ENCODE measurements around the gene LAMB3.

Gene LAMB3

DNA sequence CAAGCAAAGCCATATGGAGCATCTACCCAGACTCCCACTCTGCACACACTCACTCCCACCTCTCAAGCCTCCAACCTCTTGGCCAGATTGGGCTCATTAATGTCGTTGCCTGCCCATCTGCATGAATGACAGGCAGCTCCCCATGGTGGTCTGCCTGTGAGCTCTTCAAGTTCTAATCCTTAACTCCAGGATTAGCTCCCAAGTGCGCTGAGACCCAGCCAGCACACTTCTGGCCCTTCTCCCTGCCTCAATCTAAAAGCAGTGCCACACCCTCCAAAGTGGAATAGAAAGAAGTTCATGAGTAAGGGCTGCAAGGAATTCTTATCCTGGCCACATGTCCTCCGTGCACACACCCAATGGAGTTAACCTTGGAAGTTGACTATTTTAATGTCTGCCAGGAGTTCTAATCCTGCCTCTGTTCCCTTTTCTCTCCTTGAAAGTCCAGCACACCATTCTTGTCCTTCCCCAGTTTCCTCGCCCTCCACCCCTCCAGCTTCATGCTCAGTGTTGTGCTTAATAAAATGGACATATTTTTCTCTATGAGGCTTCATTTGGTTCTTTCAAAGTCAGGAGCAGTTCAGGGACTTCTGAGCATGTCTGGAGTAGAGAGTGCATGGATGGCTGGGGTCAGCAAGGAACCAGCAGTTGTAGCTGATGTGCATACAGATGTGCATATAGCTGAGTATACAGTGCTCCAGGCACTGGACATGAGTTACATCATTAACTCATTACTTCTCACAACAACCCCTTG is 38.6 kb downstream of the LAMB3 start (continued):
- no peak for TF ChIP-seq ZNF19 (tag by site-specific recombination; IDR thresholded peaks at IDR 0.05; ENCODE audit: low read depth)
- no peak for TF ChIP-seq ZNF704 (tag by site-specific recombination; IDR thresholded peaks at IDR 0.05)
- TF ChIP-seq ZNF626 (tag by site-specific recombination; IDR thresholded peaks at IDR 0.05), result no peak
- TF ChIP-seq ZNF211 (tag by site-specific recombination; IDR thresholded peaks at IDR 0.05; ENCODE audit: low read depth), result no peak
- TF ChIP-seq ZNF140 (tag by site-specific recombination; IDR thresholded peaks at IDR 0.05), result no peak
- no peak for TF ChIP-seq ZNF558 (tag by site-specific recombination; IDR thresholded peaks at IDR 0.05)

- CTCF ChIA-PET, result interaction anchor here (0.7 to 0.9 kb wide), 3 partner anchors 14 to 46 kb away, joined by 3 to 4 read pairs (median 3); no protein-coding TSS in a partner anchor
- POLR2A ChIA-PET, result no interaction called here
- Histone ChIP-seq H3K27ac (ENCODE audit: extremely low read depth, low read depth, low read length) (no peak overlapping the region), H3K4me1 (ENCODE audit: control insufficient read depth, insufficient read depth, low read length) (no peaks in the 10 kb centered on the region), H3K36me3 (ENCODE audit: control insufficient read depth in 2 of 2, insufficient read depth in 1 of 2, low read length in 2 of 2) (no peaks in the 10 kb centered on the region), H3K9me3 (ENCODE audit: control insufficient read depth, insufficient read depth, low read depth, low read length) (no peaks in the 10 kb centered on the region), H3K4me3 (ENCODE audit: low read depth, low read length) (no peak overlapping the region)
- no peak for TF ChIP-seq ZNF23 (tag by site-specific recombination; IDR thresholded peaks at IDR 0.05; ENCODE audit: borderline replicate concordance)
- TF ChIP-seq, protein P1, sequence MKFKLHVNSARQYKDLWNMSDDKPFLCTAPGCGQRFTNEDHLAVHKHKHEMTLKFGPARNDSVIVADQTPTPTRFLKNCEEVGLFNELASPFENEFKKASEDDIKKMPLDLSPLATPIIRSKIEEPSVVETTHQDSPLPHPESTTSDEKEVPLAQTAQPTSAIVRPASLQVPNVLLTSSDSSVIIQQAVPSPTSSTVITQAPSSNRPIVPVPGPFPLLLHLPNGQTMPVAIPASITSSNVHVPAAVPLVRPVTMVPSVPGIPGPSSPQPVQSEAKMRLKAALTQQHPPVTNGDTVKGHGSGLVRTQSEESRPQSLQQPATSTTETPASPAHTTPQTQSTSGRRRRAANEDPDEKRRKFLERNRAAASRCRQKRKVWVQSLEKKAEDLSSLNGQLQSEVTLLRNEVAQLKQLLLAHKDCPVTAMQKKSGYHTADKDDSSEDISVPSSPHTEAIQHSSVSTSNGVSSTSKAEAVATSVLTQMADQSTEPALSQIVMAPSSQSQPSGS (tag by site-specific recombination; IDR thresholded peaks at IDR 0.05; ENCODE audit: low read depth), result no peak
- TF ChIP-seq, protein P2, sequence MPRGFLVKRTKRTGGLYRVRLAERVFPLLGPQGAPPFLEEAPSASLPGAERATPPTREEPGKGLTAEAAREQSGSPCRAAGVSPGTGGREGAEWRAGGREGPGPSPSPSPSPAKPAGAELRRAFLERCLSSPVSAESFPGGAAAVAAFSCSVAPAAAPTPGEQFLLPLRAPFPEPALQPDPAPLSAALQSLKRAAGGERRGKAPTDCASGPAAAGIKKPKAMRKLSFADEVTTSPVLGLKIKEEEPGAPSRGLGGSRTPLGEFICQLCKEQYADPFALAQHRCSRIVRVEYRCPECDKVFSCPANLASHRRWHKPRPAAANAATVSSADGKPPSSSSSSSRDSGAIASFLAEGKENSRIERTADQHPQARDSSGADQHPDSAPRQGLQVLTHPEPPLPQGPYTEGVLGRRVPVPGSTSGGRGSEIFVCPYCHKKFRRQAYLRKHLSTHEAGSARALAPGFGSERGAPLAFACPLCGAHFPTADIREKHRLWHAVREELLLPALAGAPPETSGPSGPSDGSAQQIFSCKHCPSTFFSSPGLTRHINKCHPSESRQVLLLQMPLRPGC (tag by site-specific recombination; IDR thresholded peaks at IDR 0.05), result no peak
- TF ChIP-seq ZNF561 (tag by site-specific recombination; IDR thresholded peaks at IDR 0.05; ENCODE audit: borderline replicate concordance), result no peak
- TF ChIP-seq, protein P3, sequence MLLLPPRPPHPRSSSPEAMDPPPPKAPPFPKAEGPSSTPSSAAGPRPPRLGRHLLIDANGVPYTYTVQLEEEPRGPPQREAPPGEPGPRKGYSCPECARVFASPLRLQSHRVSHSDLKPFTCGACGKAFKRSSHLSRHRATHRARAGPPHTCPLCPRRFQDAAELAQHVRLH (tag by site-specific recombination; IDR thresholded peaks at IDR 0.05), result no peak
- TF ChIP-seq KLF1 (tag by site-specific recombination; IDR thresholded peaks at IDR 0.05), result no peak
These were observed 39.4 kb downstream of the LAMB3 start for GRCh38 chr1:209612646-209613399.

GRCh38 chr1:209611771-209612570 is 40.3 kb downstream of the LAMB3 start:
- Histone ChIP-seq H3K4me3 (ENCODE audit: low read depth, low read length) (no peak overlapping the region), H3K9me3 (ENCODE audit: control insufficient read depth, insufficient read depth, low read depth, low read length) (no peaks in the 10 kb centered on the region), H3K4me1 (ENCODE audit: control insufficient read depth, insufficient read depth, low read length) (no peaks in the 10 kb centered on the region), H3K27ac (ENCODE audit: extremely low read depth, low read depth, low read length) (no peak overlapping the region), H3K36me3 (ENCODE audit: control insufficient read depth in 2 of 2, insufficient read depth in 1 of 2, low read length in 2 of 2) (no peaks in the 10 kb centered on the region)
- ChIA-PET CTCF (interaction anchor here (0.9 to 2.2 kb wide), 5 partner anchors 12 to 211 kb away, joined by 3 to 8 read pairs (median 3); no protein-coding TSS in a partner anchor), POLR2A (no interaction called here)
- TF ChIP-seq ZNF558 (tag by site-specific recombination; IDR thresholded peaks at IDR 0.05) (no peak), ZNF23 (tag by site-specific recombination; IDR thresholded peaks at IDR 0.05; ENCODE audit: borderline replicate concordance) (no peak), ZBTB8A (tag by site-specific recombination; IDR thresholded peaks at IDR 0.05) (no peak), ZNF610 (tag by site-specific recombination; IDR thresholded peaks at IDR 0.05; ENCODE audit: borderline replicate concordance) (no peak)
- TF ChIP-seq, protein P1 (tag by site-specific recombination; IDR thresholded peaks at IDR 0.05; ENCODE audit: low read depth), result no peak

Data from HEK293 (cell line).